Loucy (cell line): Measurements from ENCODE around the gene IARS2.
"Not testable (repeated sequence)": the region's sequence is repeated elsewhere in the genome, so short reads cannot be mapped to it uniquely, and the experiment has no call there.

Source experiments
- H2AFZ ChIP-seq: fragments of 200-600 bp; sonication (generic); 2 replicates; pipeline ENCODE4 v1.6.0; 2016; ENCODE audit warnings: antibody characterized with exemption, mild to moderate bottlenecking, low read length, moderate library complexity
- H3F3A ChIP-seq: fragments of 200-600 bp; 2 replicates; pipeline ENCODE4 v1.6.0; 2016; ENCODE audit warnings: antibody characterized with exemption, low read depth, mild to moderate bottlenecking
- H3K27me3 ChIP-seq: fragments of 200-600 bp; sonication (generic); 2 replicates; pipeline ENCODE4 v1.6.1; 2014; ENCODE audit warnings: low read length, mild to moderate bottlenecking; ENCODE audit not compliant: insufficient read depth, poor library complexity, severe bottlenecking
- H3K36me3 ChIP-seq: fragments of 200-600 bp; sonication (generic); 2 replicates; pipeline ENCODE4 v1.6.1; 2016; ENCODE audit warnings: low read length; ENCODE audit not compliant: insufficient read depth
- H3K4me1 ChIP-seq: fragments of 200-600 bp; sonication (generic); 2 replicates; pipeline ENCODE4 v1.5.1; 2014; ENCODE audit warnings: low read length, mild to moderate bottlenecking; ENCODE audit not compliant: insufficient read depth, poor library complexity, severe bottlenecking
- H3K4me2 ChIP-seq: fragments of 200-600 bp; sonication (generic); 2 replicates; pipeline ENCODE4 v1.6.0; 2014; ENCODE audit warnings: antibody characterized with exemption, low read length, low read depth, mild to moderate bottlenecking; ENCODE audit not compliant: poor library complexity, severe bottlenecking
- H3K4me3 ChIP-seq: fragments of 200-600 bp; sonication (generic); 2 replicates; pipeline ENCODE4 v1.5.1; 2014; ENCODE audit warnings: low read length, mild to moderate bottlenecking, mixed read lengths; ENCODE audit not compliant: poor library complexity, severe bottlenecking
- H3K79me2 ChIP-seq: fragments of 200-600 bp; sonication (generic); 2 replicates; pipeline ENCODE4 v1.6.1; 2014; ENCODE audit warnings: low read length; ENCODE audit not compliant: insufficient read depth
- H3K9ac ChIP-seq: fragments of 200-600 bp; sonication (generic); 2 replicates; pipeline ENCODE4 v1.6.0; 2014; ENCODE audit warnings: mild to moderate bottlenecking, low read depth, low read length, moderate library complexity; ENCODE audit not compliant: poor library complexity, severe bottlenecking
- H3K9me2 ChIP-seq: fragments of 200-600 bp; sonication (generic); replicated peaks from 2 replicates; pipeline ENCODE4 v1.6.1; 2016; ENCODE audit warnings: low read depth, low read length, mixed read lengths
- H3K9me3 ChIP-seq: fragments of 200-600 bp; sonication (generic); 2 replicates; pipeline ENCODE4 v1.6.1; 2014; ENCODE audit warnings: mild to moderate bottlenecking, antibody characterized with exemption, low read length, low read depth; ENCODE audit not compliant: insufficient read depth
- H4K20me1 ChIP-seq: fragments of 200-600 bp; sonication (generic); 2 replicates; pipeline ENCODE4 v1.6.0; 2014; ENCODE audit warnings: antibody characterized with exemption, low read length, mild to moderate bottlenecking; ENCODE audit not compliant: insufficient read depth, poor library complexity, severe bottlenecking
- CTCF ChIP-seq: fragments of 200-600 bp; sonication (generic); conservative IDR thresholded peaks from 2 replicates; pipeline ENCODE4 v1.5.1; 2014; ENCODE audit warnings: mild to moderate bottlenecking, antibody characterized with exemption, low read length
- EZH2phosphoT487 ChIP-seq: fragments of 200-600 bp; IDR thresholded peaks from 2 replicates; pipeline ENCODE4 v1.6.1; 2018; ENCODE audit warnings: antibody characterized with exemption, mild to moderate bottlenecking, moderate library complexity, borderline replicate concordance

The IARS2 gene

GRCh38 chr1:220093361-220094015, 444 bp upstream of the IARS2 start:
- Histone ChIP-seq H3K79me2 (peaks cover 46% of the 10 kb centered on the region), H3K4me2 (peak overlapping the region; percentile 39), H3K36me3 (no peaks in the 10 kb centered on the region), H3K9me2 (no peaks in the 10 kb centered on the region), H3K27me3 (no peaks in the 10 kb centered on the region), H2AFZ (peak overlapping the region; percentile 59; the same call in 1 of the 2 replicates), H3K4me3 (peak overlapping the region; percentile 99), H3K9ac (no peak overlapping the region), H3K9me3 (no peaks in the 10 kb centered on the region), H4K20me1 (peaks cover 17% of the 10 kb centered on the region), H3F3A (no peaks in the 10 kb centered on the region; the same call in 1 of the 2 replicates), H3K4me1 (peaks cover 22% of the 10 kb centered on the region)
- TF ChIP-seq CTCF (no peak), EZH2phosphoT487 (no peak)

GRCh38 chr1:220099826-220100225, 5.9 kb downstream of the IARS2 start:
- Histone ChIP-seq H3K4me2 (peak overlapping the region; percentile 37), H3K36me3 (peaks cover 34% of the 10 kb centered on the region; the same call in 1 of the 2 replicates), H3K4me3 (peak overlapping the region; percentile 24)

GRCh38 chr1:220110473-220110872, 16.5 kb downstream of the IARS2 start:
- not testable (repeated sequence) for H3K9me3 ChIP-seq, H3K79me2 ChIP-seq, H3K9me2 ChIP-seq, H3F3A ChIP-seq, H3K4me3 ChIP-seq, H3K9ac ChIP-seq, H4K20me1 ChIP-seq, H2AFZ ChIP-seq, H3K27me3 ChIP-seq, H3K4me2 ChIP-seq, H3K4me1 ChIP-seq
- peaks cover 61% of the 10 kb centered on the region for H3K36me3 ChIP-seq

More at GRCh38 chr1:220099826-220100225, 5.9 kb downstream of the IARS2 start:
- Histone ChIP-seq H3K79me2 (peaks cover 28% of the 10 kb centered on the region), H2AFZ (no peak overlapping the region), H3K9me3 (no peaks in the 10 kb centered on the region), H3K4me1 (peaks cover 17% of the 10 kb centered on the region), H3F3A (no peaks in the 10 kb centered on the region), H3K9me2 (no peaks in the 10 kb centered on the region), H4K20me1 (peaks cover 15% of the 10 kb centered on the region), H3K27me3 (no peaks in the 10 kb centered on the region), H3K9ac (no peak overlapping the region)
- no peak for TF ChIP-seq CTCF
- TF ChIP-seq EZH2phosphoT487 = no peak

GRCh38 chr1:220112600-220112999, 18.7 kb downstream of the IARS2 start:
- not testable (repeated sequence) for H3K9me2 ChIP-seq, H3K4me1 ChIP-seq, H3K9me3 ChIP-seq, H4K20me1 ChIP-seq, H2AFZ ChIP-seq, H3K4me3 ChIP-seq, H3F3A ChIP-seq, H3K4me2 ChIP-seq, H3K27me3 ChIP-seq, H3K79me2 ChIP-seq, H3K9ac ChIP-seq
- peaks cover 52% of the 10 kb centered on the region; the same call in 1 of the 2 replicates for H3K36me3 ChIP-seq
